ENCODE measurements around the gene ASB8. TPM values are rescaled to one million over a fixed set of nuclear protein-coding genes. Genes with fewer than 3 reads are reported as not detected.

Gene ASB8
- total RNA-seq, 2 donors from 2014 or later: 35.7 to 68.6 TPM

DNA sequence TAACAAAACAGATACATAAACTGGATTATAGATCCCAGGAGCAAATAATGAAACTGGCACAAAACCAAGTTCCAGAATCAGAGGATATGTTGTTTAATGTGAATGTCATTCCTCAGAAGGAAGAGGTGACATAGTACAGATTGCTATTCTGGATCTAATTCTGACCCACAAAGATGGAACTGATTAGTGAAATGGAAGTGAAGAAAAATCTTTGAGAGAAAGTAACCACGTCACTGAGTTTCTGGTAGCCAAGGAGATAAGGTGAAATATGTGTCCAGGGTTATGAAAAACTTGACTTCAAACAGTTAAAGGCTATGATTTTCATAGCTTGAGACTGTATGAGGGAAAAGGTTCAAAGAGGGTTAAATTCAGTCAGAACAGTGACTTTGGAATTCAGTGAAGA is 37.5 kb upstream of the ASB8 start:
- TF ChIP-seq, protein P1, sequence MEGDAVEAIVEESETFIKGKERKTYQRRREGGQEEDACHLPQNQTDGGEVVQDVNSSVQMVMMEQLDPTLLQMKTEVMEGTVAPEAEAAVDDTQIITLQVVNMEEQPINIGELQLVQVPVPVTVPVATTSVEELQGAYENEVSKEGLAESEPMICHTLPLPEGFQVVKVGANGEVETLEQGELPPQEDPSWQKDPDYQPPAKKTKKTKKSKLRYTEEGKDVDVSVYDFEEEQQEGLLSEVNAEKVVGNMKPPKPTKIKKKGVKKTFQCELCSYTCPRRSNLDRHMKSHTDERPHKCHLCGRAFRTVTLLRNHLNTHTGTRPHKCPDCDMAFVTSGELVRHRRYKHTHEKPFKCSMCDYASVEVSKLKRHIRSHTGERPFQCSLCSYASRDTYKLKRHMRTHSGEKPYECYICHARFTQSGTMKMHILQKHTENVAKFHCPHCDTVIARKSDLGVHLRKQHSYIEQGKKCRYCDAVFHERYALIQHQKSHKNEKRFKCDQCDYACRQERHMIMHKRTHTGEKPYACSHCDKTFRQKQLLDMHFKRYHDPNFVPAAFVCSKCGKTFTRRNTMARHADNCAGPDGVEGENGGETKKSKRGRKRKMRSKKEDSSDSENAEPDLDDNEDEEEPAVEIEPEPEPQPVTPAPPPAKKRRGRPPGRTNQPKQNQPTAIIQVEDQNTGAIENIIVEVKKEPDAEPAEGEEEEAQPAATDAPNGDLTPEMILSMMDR (IDR thresholded peaks at IDR 0.05): no peak
- DNase-seq (ENCODE audit: low spot score): no peak
- Histone ChIP-seq H3K4me1 (peaks cover 0 to 15% of the 10 kb centered on the region in 2 donors), H3K9me3 (no peaks in the 10 kb centered on the region), H3K27me3 (no peaks in the 10 kb centered on the region), H3K36me3 (no peaks in the 10 kb centered on the region), H3K4me3 (no peak overlapping the region), H3K27ac (no peak overlapping the region)

DNA sequence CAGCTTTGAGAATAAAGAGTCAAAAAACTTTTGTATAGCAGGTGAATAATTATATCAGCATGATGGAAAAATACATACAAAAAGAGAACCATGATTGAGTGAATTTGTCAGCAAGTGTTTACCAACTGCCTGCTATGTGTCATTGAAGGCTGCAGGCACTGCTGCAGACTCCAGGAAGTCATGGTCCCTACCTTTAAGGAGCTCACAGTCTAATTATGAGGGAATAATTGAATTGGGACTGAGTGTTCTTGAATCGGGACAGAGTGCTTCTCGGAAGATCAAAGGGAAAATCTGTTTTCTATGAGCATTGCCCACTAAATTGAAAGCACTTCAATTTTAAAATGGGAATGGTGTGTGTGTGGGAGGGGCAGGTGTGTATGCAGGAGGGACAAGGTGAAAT is 36.3 kb upstream of the ASB8 start:
- no peak for DNase-seq (ENCODE audit: low spot score)
- Histone ChIP-seq H3K4me1 (peaks cover 0 to 6% of the 10 kb centered on the region in 2 donors), H3K4me3 (no peak overlapping the region), H3K27ac (no peak overlapping the region), H3K9me3 (no peaks in the 10 kb centered on the region), H3K27me3 (no peaks in the 10 kb centered on the region), H3K36me3 (no peaks in the 10 kb centered on the region)
- TF ChIP-seq, protein P1 (IDR thresholded peaks at IDR 0.05): no peak

DNA sequence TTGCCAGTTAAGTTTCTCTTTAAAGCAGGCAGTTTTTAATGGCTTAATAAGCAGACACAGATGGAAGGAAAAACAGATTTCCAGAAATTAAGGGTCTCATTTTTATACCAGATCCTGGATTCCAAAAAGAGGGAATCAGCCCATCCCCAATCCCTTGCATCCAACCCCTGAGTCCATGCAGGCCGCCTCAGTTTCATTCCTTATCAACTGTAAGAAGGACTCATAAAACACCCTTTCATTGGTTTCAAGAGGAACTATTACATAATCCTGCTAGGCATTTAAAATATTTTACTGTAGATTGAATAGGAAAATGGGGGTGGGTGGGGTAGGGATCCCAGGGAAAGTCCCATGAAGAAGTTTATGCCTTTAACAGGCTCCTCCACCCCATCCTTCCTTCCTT is 35.5 kb upstream of the ASB8 start:
- Histone ChIP-seq H3K36me3 (no peaks in the 10 kb centered on the region), H3K9me3 (no peaks in the 10 kb centered on the region), H3K4me1 (peaks cover 0 to 6% of the 10 kb centered on the region in 2 donors), H3K4me3 (no peak overlapping the region), H3K27me3 (no peaks in the 10 kb centered on the region), H3K27ac (no peak overlapping the region)
- TF ChIP-seq, protein P1 (IDR thresholded peaks at IDR 0.05): no peak
- no peak for DNase-seq (ENCODE audit: low spot score)

DNA sequence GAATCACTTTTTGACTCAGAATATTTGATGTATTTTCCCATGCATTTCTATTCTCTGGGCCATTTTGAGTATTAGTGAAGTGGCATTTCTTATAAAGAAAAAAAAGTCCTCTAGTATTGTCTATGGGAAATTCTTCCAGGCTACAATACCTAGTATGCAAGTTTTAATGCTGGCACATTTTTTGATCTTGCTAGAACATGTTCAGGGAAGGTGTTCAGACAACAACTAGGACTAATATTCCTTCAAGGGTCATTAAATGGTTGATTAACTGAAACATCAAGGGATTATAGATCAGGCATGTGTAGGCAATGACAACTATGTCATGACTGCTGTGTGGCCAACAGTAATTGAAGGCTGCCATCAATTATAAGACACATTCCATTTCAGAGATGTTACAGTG is 33.8 kb upstream of the ASB8 start:
- H3K36me3 ChIP-seq: no peaks in the 10 kb centered on the region
- H3K4me1 ChIP-seq: no peaks in the 10 kb centered on the region
- no peak overlapping the region for H3K27ac ChIP-seq
- no peak for DNase-seq (ENCODE audit: low spot score)
- H3K27me3 ChIP-seq: no peaks in the 10 kb centered on the region
- no peaks in the 10 kb centered on the region for H3K9me3 ChIP-seq
- H3K4me3 ChIP-seq: no peak overlapping the region
- TF ChIP-seq, protein P1 (IDR thresholded peaks at IDR 0.05): no peak

DNA sequence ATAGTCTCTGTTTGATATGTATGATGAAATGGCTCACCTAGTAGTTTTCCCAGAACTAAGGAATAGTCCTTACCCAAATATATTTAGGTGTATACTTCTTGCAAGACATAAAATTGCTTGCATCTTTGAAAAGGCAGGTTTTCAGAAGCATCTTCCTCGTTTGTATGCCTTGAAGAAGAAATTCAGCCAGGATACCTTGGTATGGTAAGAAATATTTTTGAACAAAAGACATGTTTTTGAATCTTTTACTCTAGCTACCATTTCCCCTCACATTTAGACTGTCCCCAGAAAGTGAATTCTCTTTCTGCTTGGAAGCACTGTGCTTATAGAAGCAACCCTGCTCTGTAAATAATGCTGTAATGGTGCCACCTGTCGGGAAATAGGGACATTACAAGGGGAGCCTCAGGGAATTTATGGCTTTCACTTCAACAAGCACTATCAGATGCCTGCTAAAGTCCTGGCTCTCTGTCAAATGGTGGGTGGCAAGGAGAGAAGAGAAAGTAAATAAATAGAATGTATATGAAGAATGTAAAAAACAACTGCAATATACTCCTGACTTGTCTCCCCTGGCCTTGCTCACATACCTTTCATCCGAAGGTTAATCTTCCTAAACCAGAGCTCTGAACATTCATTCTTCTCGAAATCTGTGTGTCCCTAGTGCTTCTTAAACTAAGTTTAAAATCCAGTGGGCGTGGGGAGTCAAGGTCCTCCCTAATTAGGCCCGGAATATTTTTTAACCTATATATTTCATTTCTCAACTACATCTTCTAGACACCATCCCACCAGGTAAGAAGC is 32.2 kb upstream of the ASB8 start:
- peak; percentile 88 for DNase-seq (ENCODE audit: low spot score)
- Histone ChIP-seq H3K27ac (no peak overlapping the region), H3K27me3 (no peaks in the 10 kb centered on the region), H3K36me3 (no peaks in the 10 kb centered on the region), H3K4me1 (peaks cover 0 to 2% of the 10 kb centered on the region in 2 donors), H3K9me3 (no peaks in the 10 kb centered on the region), H3K4me3 (no peak overlapping the region)
- TF ChIP-seq, protein P1 (IDR thresholded peaks at IDR 0.05): peak; percentile 68 to 89
